ENCODE data around the gene PTX4. TPM values are rescaled to one million over a fixed set of nuclear protein-coding genes. Genes with fewer than 3 reads are reported as not detected.

PTX4 gene
- polyA plus RNA-seq, 1 of the 3 experiments (the other 2 are of a cell fraction), result not detected

- CTCF ChIA-PET, result no interaction called here
- Histone ChIP-seq H3K4me1 (ENCODE audit: control insufficient read depth in 1 of 2, insufficient read depth in 2 of 2, low read depth in 1 of 2, low read length in 1 of 2) (no peaks in the 10 kb centered on the region), H3K9me2 (no peaks in the 10 kb centered on the region), H3K4me2 (no peak overlapping the region), H4K20me1 (ENCODE audit: insufficient read depth) (no peaks in the 10 kb centered on the region), H3K79me2 (ENCODE audit: insufficient read depth) (no peaks in the 10 kb centered on the region), H3K27ac (ENCODE audit: low read depth in 2 of 2, low read length in 1 of 2) (no peak overlapping the region), H3K27me3 (ENCODE audit: insufficient read depth) (no peaks in the 10 kb centered on the region), H3K9me3 (no peaks in the 10 kb centered on the region), H3K36me3 (replicated peaks in 1 of 2; ENCODE audit: control insufficient read depth in 1 of 2, insufficient read depth in 2 of 2, low read length in 1 of 2) (peaks cover 0 to 39% of the 10 kb centered on the region in 2 experiments), H3F3A (replicated peaks; ENCODE audit: insufficient read depth) (no peaks in the 10 kb centered on the region), H3K4me3 (ENCODE audit: low read depth in 2 of 2, low read length in 1 of 2) (no peak overlapping the region), H3K9ac (no peak overlapping the region), H2AFZ (ENCODE audit: low read depth) (no peak overlapping the region)
- POLR2A ChIA-PET, result no interaction called here
- WGBS (ENCODE audit: low lambda C conversion rate), result no CpG with 5 or more reads among the region's 20 CpGs
- TF ChIP-seq NFIC (IDR thresholded peaks at IDR 0.05; ENCODE audit: borderline replicate concordance) (no peak), USF1 (IDR thresholded peaks at IDR 0.05; ENCODE audit: borderline replicate concordance, low read depth) (no peak), RAD21 (IDR thresholded peaks at IDR 0.05; ENCODE audit: low read length) (no peak), EZH2phosphoT487 (IDR thresholded peaks at IDR 0.05; ENCODE audit: borderline replicate concordance, low read depth) (no peak), CTCF (IDR thresholded peaks at IDR 0.05) (no peak), CHD2 (IDR thresholded peaks at IDR 0.05; ENCODE audit: low read length, partially characterized antibody) (no peak), NRF1 (IDR thresholded peaks at IDR 0.05; ENCODE audit: low read depth, low read length) (no peak)
- DNase-seq, result no peak
Observed at GRCh38 chr16:1452530-1452929, 36.2 kb downstream of the PTX4 start.

- Histone ChIP-seq H3K79me2 (ENCODE audit: insufficient read depth) (no peaks in the 10 kb centered on the region), H2AFZ (ENCODE audit: low read depth) (no peak overlapping the region), H3K9me3 (no peaks in the 10 kb centered on the region), H4K20me1 (ENCODE audit: insufficient read depth) (no peaks in the 10 kb centered on the region), H3F3A (replicated peaks; ENCODE audit: insufficient read depth) (no peaks in the 10 kb centered on the region), H3K9ac (no peak overlapping the region), H3K4me3 (ENCODE audit: low read depth in 2 of 2, low read length in 1 of 2) (no peak overlapping the region), H3K4me1 (ENCODE audit: control insufficient read depth in 1 of 2, insufficient read depth in 2 of 2, low read depth in 1 of 2, low read length in 1 of 2) (no peaks in the 10 kb centered on the region), H3K36me3 (replicated peaks in 1 of 2; ENCODE audit: control insufficient read depth in 1 of 2, insufficient read depth in 2 of 2, low read length in 1 of 2) (peaks cover 0 to 39% of the 10 kb centered on the region in 2 experiments), H3K9me2 (no peaks in the 10 kb centered on the region), H3K27me3 (ENCODE audit: insufficient read depth) (no peaks in the 10 kb centered on the region), H3K27ac (ENCODE audit: low read depth in 2 of 2, low read length in 1 of 2) (no peak overlapping the region), H3K4me2 (no peak overlapping the region)
- DNase-seq, result no peak
- ChIA-PET CTCF (no interaction called here), POLR2A (no interaction called here)
- 94% methylated on average over 14 of the region's 34 CpGs for WGBS (ENCODE audit: low lambda C conversion rate)
- TF ChIP-seq GABPA (IDR thresholded peaks at IDR 0.05; ENCODE audit: low read depth), result no peak
- TF ChIP-seq YY1 (IDR thresholded peaks at IDR 0.05; ENCODE audit: low read depth), result no peak
- TF ChIP-seq TAF1 (IDR thresholded peaks at IDR 0.05; ENCODE audit: borderline replicate concordance, low read depth, low read length), result no peak
- no peak for TF ChIP-seq EP300 (IDR thresholded peaks at IDR 0.05; ENCODE audit: borderline replicate concordance in 1 of 2, low read depth in 1 of 2, low read length in 1 of 2)
- no peak for TF ChIP-seq FOSL2 (IDR thresholded peaks at IDR 0.05; ENCODE audit: borderline replicate concordance, low read depth)
- TF ChIP-seq JUND (IDR thresholded peaks at IDR 0.05), result no peak
- no peak for TF ChIP-seq MEF2A (IDR thresholded peaks at IDR 0.05; ENCODE audit: borderline replicate concordance, low read depth)
- TF ChIP-seq NFIC (IDR thresholded peaks at IDR 0.05; ENCODE audit: borderline replicate concordance), result no peak
- TF ChIP-seq PBX3 (IDR thresholded peaks at IDR 0.05), result no peak
- no peak for TF ChIP-seq CTCF (IDR thresholded peaks at IDR 0.05)
- no peak for TF ChIP-seq RXRA (IDR thresholded peaks at IDR 0.05; ENCODE audit: borderline replicate concordance, low read depth)
- TF ChIP-seq IRF3 (IDR thresholded peaks at IDR 0.05; ENCODE audit: low read depth, low read length), result no peak
- TF ChIP-seq ELF1 (IDR thresholded peaks at IDR 0.05), result no peak
- no peak for TF ChIP-seq GATA2 (CRISPR knock-in tag; IDR thresholded peaks at IDR 0.05)
- TF ChIP-seq TCF12 (IDR thresholded peaks at IDR 0.05), result no peak
- no peak for TF ChIP-seq RAD21 (IDR thresholded peaks at IDR 0.05; ENCODE audit: low read length)
Observed at GRCh38 chr16:1451702-1452392, 36.9 kb downstream of the PTX4 start.
